IMR-90 (cell line): Measurements from ENCODE around the gene OTUD7B. TPM values are rescaled to one million over a fixed set of nuclear protein-coding genes. Genes with fewer than 3 reads are reported as not detected.

Experiments used
- ATAC-seq: fragments of 200-7000 bp; cut with Tn5 transposase; 2 replicates; pipeline ENCODE4 v1.9.1; 2020; ENCODE audit warnings: low read depth, mild to moderate bottlenecking, moderate library complexity
- BruUV-seq: library from RNA; stranded (reverse); fragments of 400-500 nt; replicated peaks from 2 replicates; lab custom pipeline; 2021; lab: Mats Ljungman, UMichigan
- CTCF ChIA-PET: fragments of 300-600 bp; formaldehyde crosslinking; extraction: SDS; loops from one replicate; lab custom pipeline; 2021; ENCODE audit warnings: antibody characterized with exemption; lab: Yijun Ruan, JAX
- POLR2A ChIA-PET: fragments of 300-600 bp; sonication (Branson Sonifier 250); formaldehyde crosslinking; loops from one replicate; lab custom pipeline; 2022; ENCODE audit warnings: antibody characterized with exemption; ENCODE audit not compliant: unreplicated experiment; lab: Charles Lee
- DNase-seq: peaks from one replicate; pipeline ENCODE4 v3.0.0; 2013
- H2AFZ ChIP-seq: replicated peaks from 2 replicates; pipeline ENCODE3; 2013; ENCODE audit warnings: low read length, mild to moderate bottlenecking; ENCODE audit not compliant: poor library complexity
- H2AK5ac ChIP-seq: 2 replicates; pipeline ENCODE4 v1.6.1; 2013; ENCODE audit warnings: low read depth, low read length, inconsistent platforms
- H2AK9ac ChIP-seq: replicated peaks from 2 replicates; pipeline ENCODE3; 2013; ENCODE audit warnings: mild to moderate bottlenecking, low read depth, low read length, moderate library complexity; ENCODE audit not compliant: poor library complexity
- H2BK120ac ChIP-seq: 2 replicates; pipeline ENCODE4 v1.6.1; 2013; ENCODE audit warnings: low read depth, low read length, inconsistent platforms
- H2BK15ac ChIP-seq: 3 replicates; pipeline ENCODE4 v1.6.1; 2013; ENCODE audit warnings: low read depth, low read length, inconsistent platforms
- H2BK20ac ChIP-seq: 2 replicates; pipeline ENCODE4 v1.6.1; 2013; ENCODE audit warnings: low read depth, mild to moderate bottlenecking, inconsistent platforms, low read length, moderate library complexity
- H2BK5ac ChIP-seq: 2 replicates; pipeline ENCODE4 v1.6.1; 2013; ENCODE audit warnings: mild to moderate bottlenecking, low read depth, low read length, inconsistent platforms; ENCODE audit not compliant: poor library complexity, severe bottlenecking
- H3K14ac ChIP-seq: replicated peaks from 2 replicates; pipeline ENCODE4 v1.6.1; 2013; ENCODE audit warnings: low read depth, low read length, inconsistent platforms
- H3K18ac ChIP-seq: 2 replicates; pipeline ENCODE4 v1.6.1; 2013; ENCODE audit warnings: low read depth, low read length, control low read depth
- H3K23ac ChIP-seq: 2 replicates; pipeline ENCODE4 v1.6.1; 2013; ENCODE audit warnings: low read depth, low read length, inconsistent platforms
- H3K27ac ChIP-seq: 2 replicates; pipeline ENCODE4 v1.5.1; 2013; ENCODE audit warnings: mild to moderate bottlenecking, control low read depth, low read length; ENCODE audit not compliant: insufficient read depth
- H3K27me3 ChIP-seq: 2 replicates; pipeline ENCODE4 v1.6.1; 2013; ENCODE audit warnings: low read length; ENCODE audit not compliant: control insufficient read depth, insufficient read depth
- H3K36me3 ChIP-seq: 2 replicates; pipeline ENCODE4 v1.6.1; 2013; ENCODE audit warnings: low read length, mixed read lengths; ENCODE audit not compliant: control insufficient read depth, insufficient read depth
- H3K4ac ChIP-seq: 2 replicates; pipeline ENCODE4 v1.6.1; 2013; ENCODE audit warnings: low read depth, low read length, inconsistent platforms
- H3K4me1 ChIP-seq: 2 replicates; pipeline ENCODE4 v1.6.1; 2013; ENCODE audit warnings: low read length, mixed read lengths; ENCODE audit not compliant: control insufficient read depth, insufficient read depth
- H3K4me2 ChIP-seq: 2 replicates; pipeline ENCODE4 v1.6.1; 2013; ENCODE audit warnings: low read depth, mild to moderate bottlenecking, control low read depth, low read length, moderate library complexity
- H3K4me3 ChIP-seq: 2 replicates; pipeline ENCODE4 v1.5.1; 2013; ENCODE audit warnings: low read depth, mild to moderate bottlenecking, control low read depth, low read length, moderate library complexity; ENCODE audit not compliant: insufficient read depth
- H3K56ac ChIP-seq: 2 replicates; pipeline ENCODE4 v1.6.1; 2013; ENCODE audit warnings: low read length, inconsistent platforms; ENCODE audit not compliant: insufficient read depth; ENCODE audit errors: extremely low read depth
- H3K79me1 ChIP-seq, 2 experiments: 2 replicates each; pipeline ENCODE4 v1.6.1; 2013; ENCODE audit warnings: low read length in 2 of 2, inconsistent platforms in 1 of 2, low read depth in 1 of 2
- H3K9ac ChIP-seq: 2 replicates; pipeline ENCODE4 v1.6.1; 2013; ENCODE audit warnings: low read depth, low read length, control low read depth
- H3K9me1 ChIP-seq: 2 replicates; pipeline ENCODE4 v1.6.1; 2013; ENCODE audit warnings: low read length, inconsistent platforms; ENCODE audit not compliant: insufficient read depth
- H3K9me3 ChIP-seq: 2 replicates; pipeline ENCODE4 v1.6.1; 2013; ENCODE audit warnings: low read length; ENCODE audit not compliant: control insufficient read depth, insufficient read depth
- H4K20me1 ChIP-seq: 2 replicates; pipeline ENCODE4 v1.6.1; 2013; ENCODE audit warnings: low read length, inconsistent platforms; ENCODE audit not compliant: insufficient read depth
- H4K5ac ChIP-seq: 2 replicates; pipeline ENCODE4 v1.6.1; 2013; ENCODE audit warnings: mild to moderate bottlenecking, low read depth, low read length, control low read depth
- H4K8ac ChIP-seq, 2 experiments: 2 replicates each; pipeline ENCODE4 v1.6.1; 2013; ENCODE audit warnings: low read depth in 2 of 2, low read length in 2 of 2, control low read depth in 1 of 2, inconsistent platforms in 1 of 2
- H4K91ac ChIP-seq: 2 replicates; pipeline ENCODE4 v1.6.1; 2013; ENCODE audit warnings: low read depth, low read length, inconsistent platforms; ENCODE audit not compliant: insufficient read depth
- MAFK ChIP-seq: IDR thresholded peaks from 2 replicates; pipeline ENCODE4 v1.6.1; 2012; ENCODE audit warnings: low read depth, low read length, improper control_type of control experiment
- MAZ ChIP-seq: IDR thresholded peaks from 2 replicates; pipeline ENCODE4 v1.6.1; 2012; ENCODE audit warnings: low read depth, mild to moderate bottlenecking, low read length, improper control_type of control experiment, moderate library complexity, borderline replicate concordance
- MXI1 ChIP-seq: IDR thresholded peaks from 2 replicates; pipeline ENCODE4 v1.6.1; 2012; ENCODE audit warnings: low read depth, mild to moderate bottlenecking, low read length, moderate library complexity, borderline replicate concordance
- RCOR1 ChIP-seq: IDR thresholded peaks from 2 replicates; pipeline ENCODE4 v1.6.1; 2012; ENCODE audit warnings: mild to moderate bottlenecking, low read length, improper control_type of control experiment; ENCODE audit not compliant: insufficient replicate concordance
- RFX5 ChIP-seq: IDR thresholded peaks from 2 replicates; pipeline ENCODE4 v1.8.0; 2012; ENCODE audit warnings: low read depth, mild to moderate bottlenecking, low read length, moderate library complexity
- WGBS, 2 experiments: methylation state at CpG; one replicate each; pipeline versions ENCODE4 v1.1.5 to v1.1.7; 2013; ENCODE audit warnings: missing lambda C conversion rate in 2 of 2; ENCODE audit not compliant: insufficient read length in 1 of 2; ENCODE audit errors: extremely low coverage in 2 of 2; 5-methylcytosine and 5-hydroxymethylcytosine counted together
- dilution Hi-C: fragments of 300-500 bp; cut with HindIII; formaldehyde crosslinking; loops from one replicate; pipeline ENCODE4 v1.14.3; 2018; ENCODE audit warnings: low sequenced_read_pairs; ENCODE audit not compliant: unreplicated experiment
- in situ Hi-C: fragments of 300-500 bp; cut with MboI; formaldehyde crosslinking; loops from 3 replicates; pipeline ENCODE4 v1.14.3; 2019; ENCODE audit warnings: low sequenced_read_pairs, inconsistent platforms, mixed read lengths
- intact Hi-C: fragments of 100-400 bp; cut with micrococcal nuclease; formaldehyde crosslinking; loops from 2 replicates; pipeline ENCODE4 v1.10.0; 2022
- polyA plus RNA-seq, 3 experiments: library from polyadenylated mRNA; depleted of rRNA; stranded (reverse); fragments of >200 nt; gene quantifications; 2 replicates each; pipeline ENCODE4 v1.2.3, GENCODE V29; 2012; ENCODE audit warnings: low replicate concordance in 1 of 3
- total RNA-seq: library from RNA; depleted of rRNA; stranded (reverse); fragments of >200 nt; gene quantifications from 2 replicates; pipeline ENCODE4 v1.2.3, GENCODE V29; 2012
- TF ChIP-seq, protein P1 (sequence below): fragments of 150-350 bp; IDR thresholded peaks from 2 replicates; pipeline ENCODE4 v1.6.1; 2017; ENCODE audit warnings: mild to moderate bottlenecking, antibody characterized with exemption, low read length, low read depth

Gene OTUD7B
- total and polyA plus RNA-seq, 2 of the 4 experiments (the other 2 are of a cell fraction), result 7.5 to 18.6 TPM

DNA sequence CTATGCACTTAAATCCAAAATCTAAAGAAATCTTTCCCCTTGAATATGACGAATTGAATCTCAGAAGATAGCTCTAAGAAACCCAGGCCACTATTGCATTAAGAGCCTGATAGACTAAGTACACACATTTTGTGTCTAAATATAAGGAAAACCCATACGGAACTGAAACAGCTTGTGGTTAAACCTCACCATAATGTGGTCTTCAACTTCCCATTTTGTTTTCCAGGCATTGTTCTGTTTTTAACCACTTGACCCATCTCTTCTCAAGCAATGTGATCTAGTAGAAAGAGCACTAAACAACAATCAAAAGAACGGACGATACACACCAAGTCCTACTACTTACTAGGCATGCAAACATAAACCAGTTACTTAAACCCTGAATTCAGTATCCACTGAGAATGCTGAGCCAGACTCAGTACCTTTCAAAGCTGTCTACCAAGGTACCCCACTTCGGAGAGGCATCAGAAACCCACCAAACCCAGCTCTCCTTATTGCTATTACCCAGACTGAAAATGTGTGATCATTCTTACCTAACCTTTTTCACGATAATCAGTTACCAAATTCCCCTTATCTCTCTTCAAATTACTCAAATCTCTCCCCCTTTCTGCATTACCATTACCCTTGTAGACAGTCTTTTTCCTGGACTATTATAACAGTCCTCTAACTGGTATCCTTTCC lies 12.8 kb downstream of the OTUD7B start:
- peaks cover 13% of the 10 kb centered on the region for H3K36me3 ChIP-seq
- H3K79me1 ChIP-seq, result peaks cover 19 to 72% of the 10 kb centered on the region in 2 experiments; a peak in 3 of 4 replicates
- POLR2A ChIA-PET, result no interaction called here
- no peak overlapping the region for H3K18ac ChIP-seq
- 83 to 100% methylated on average over 1 to 4 of the region's 6 CpGs for WGBS, 2 experiments
- no peak overlapping the region for H2AK5ac ChIP-seq
- peaks cover 19% of the 10 kb centered on the region for H3K9me1 ChIP-seq
- no peak for ATAC-seq
- no peak overlapping the region for H3K9ac ChIP-seq
- TF ChIP-seq RFX5 (no peak), MXI1 (no peak), MAFK (no peak), RCOR1 (no peak), MAZ (no peak)
- TF ChIP-seq, protein P1, sequence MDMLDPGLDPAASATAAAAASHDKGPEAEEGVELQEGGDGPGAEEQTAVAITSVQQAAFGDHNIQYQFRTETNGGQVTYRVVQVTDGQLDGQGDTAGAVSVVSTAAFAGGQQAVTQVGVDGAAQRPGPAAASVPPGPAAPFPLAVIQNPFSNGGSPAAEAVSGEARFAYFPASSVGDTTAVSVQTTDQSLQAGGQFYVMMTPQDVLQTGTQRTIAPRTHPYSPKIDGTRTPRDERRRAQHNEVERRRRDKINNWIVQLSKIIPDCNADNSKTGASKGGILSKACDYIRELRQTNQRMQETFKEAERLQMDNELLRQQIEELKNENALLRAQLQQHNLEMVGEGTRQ, result no peak
- CTCF ChIA-PET, result no interaction called here
- no peak overlapping the region for H3K4me2 ChIP-seq
- H2BK15ac ChIP-seq, result no peak overlapping the region
- H2AFZ ChIP-seq, result no peak overlapping the region
- H4K8ac ChIP-seq, result no peak overlapping the region
- intact Hi-C loops (no loop called here), dilution Hi-C loops (no loop called here), in situ Hi-C loops (no loop called here)
- H3K27me3 ChIP-seq, result no peaks in the 10 kb centered on the region
- H2BK5ac ChIP-seq, result no peak overlapping the region
- H3K23ac ChIP-seq, result no peak overlapping the region
- H3K27ac ChIP-seq, result no peak overlapping the region
- H2BK20ac ChIP-seq, result no peak overlapping the region
- no peak overlapping the region for H3K56ac ChIP-seq
- no peak overlapping the region for H3K4ac ChIP-seq
- BruUV-seq, result no TSS peak
- H3K9me3 ChIP-seq, result no peaks in the 10 kb centered on the region
- H4K20me1 ChIP-seq, result peaks cover 68% of the 10 kb centered on the region
- H3K14ac ChIP-seq, result no peak overlapping the region
- H2AK9ac ChIP-seq, result no peak overlapping the region
- H3K4me3 ChIP-seq, result no peak overlapping the region
- no peak overlapping the region for H2BK120ac ChIP-seq
- DNase-seq, result no peak
- no peak overlapping the region for H4K91ac ChIP-seq
- peaks cover 14% of the 10 kb centered on the region for H3K4me1 ChIP-seq
- H4K5ac ChIP-seq, result no peak overlapping the region
